ENCODE measurements around the gene ADI1.
"Not testable (repeated sequence)": the region's sequence is repeated elsewhere in the genome, so short reads cannot be mapped to it uniquely, and the experiment has no call there.

Gene ADI1

GRCh38 chr2:3461801-3462492 is 57.4 kb downstream of the ADI1 start:
- no peak for DNase-seq

- DNase-seq: no peak
These were observed 58.2 kb downstream of the ADI1 start for GRCh38 chr2:3460831-3461800.

GRCh38 chr2:3460156-3460555 is 59.2 kb downstream of the ADI1 start:
- no peak for DNase-seq

- DNase-seq: no peak
These were observed 59.9 kb downstream of the ADI1 start for GRCh38 chr2:3459185-3460015.

GRCh38 chr2:3458396-3459184 is 60.7 kb downstream of the ADI1 start:
- DNase-seq: no peak

GRCh38 chr2:3457524-3458395 is 61.6 kb downstream of the ADI1 start:
- no peak for DNase-seq

- DNase-seq: no peak
These were observed 63.2 kb downstream of the ADI1 start for GRCh38 chr2:3456125-3456524.

GRCh38 chr2:3454802-3455201 is 64.5 kb downstream of the ADI1 start:
- DNase-seq: no peak

GRCh38 chr2:3454005-3454404 is 65.3 kb downstream of the ADI1 start:
- DNase-seq: not testable (repeated sequence)

GRCh38 chr2:3453190-3453999 is 65.9 kb downstream of the ADI1 start:
- DNase-seq: no peak

GRCh38 chr2:3451926-3452671 is 67.2 kb downstream of the ADI1 start:
- no peak for DNase-seq

GRCh38 chr2:3451169-3451568 is 68.2 kb downstream of the ADI1 start:
- no peak for DNase-seq

- no peak for DNase-seq
These were observed 68.8 kb downstream of the ADI1 start for GRCh38 chr2:3450385-3451010.

- no peak for DNase-seq
These were observed 69.4 kb downstream of the ADI1 start for GRCh38 chr2:3449936-3450335.

- DNase-seq: no peak
These were observed 70.2 kb downstream of the ADI1 start for GRCh38 chr2:3449086-3449485.

- DNase-seq: not testable (repeated sequence)
These were observed 70.9 kb downstream of the ADI1 start for GRCh38 chr2:3448441-3448911.

- DNase-seq: no peak
These were observed 71.5 kb downstream of the ADI1 start for GRCh38 chr2:3447789-3448317.
